Mesothelial cell of epicardium (in vitro differentiated cells): ENCODE data around the gene PDE8A. TPM values are rescaled to one million over a fixed set of nuclear protein-coding genes. Genes with fewer than 3 reads are reported as not detected.

Experiments
- DNase-seq, 2 experiments: peaks; one replicate each; pipeline ENCODE4 v3.0.0; 2021; ENCODE audit warnings: low spot score in 2 of 2; ENCODE audit not compliant: unreplicated experiment in 2 of 2
- H3K27ac Mint-ChIP-seq: 2 replicates; pipeline ENCODE4 v1.8.0; 2021; ENCODE audit warnings: mixed read lengths
- H3K27me3 Mint-ChIP-seq: 2 replicates; pipeline ENCODE4 v1.8.0; 2021; ENCODE audit warnings: low read depth, mixed read lengths
- H3K36me3 Mint-ChIP-seq: 2 replicates; pipeline ENCODE4 v1.8.0; 2021; ENCODE audit warnings: mixed read lengths
- H3K4me1 Mint-ChIP-seq: 2 replicates; pipeline ENCODE4 v1.8.0; 2021; ENCODE audit warnings: mixed read lengths
- H3K4me3 Mint-ChIP-seq: 2 replicates; pipeline ENCODE4 v1.8.0; 2021; ENCODE audit warnings: mild to moderate bottlenecking, moderate library complexity, mixed read lengths
- H3K9me3 Mint-ChIP-seq: 2 replicates; pipeline ENCODE4 v1.8.0; 2021; ENCODE audit warnings: mixed read lengths
- CTCF ChIP-seq: fragments of 200-600 bp; sonication (generic); IDR thresholded peaks from one replicate; pipeline ENCODE4 v1.5.0; 2021; ENCODE audit warnings: antibody characterized with exemption; ENCODE audit not compliant: unreplicated experiment
- total RNA-seq: library from RNA; stranded (reverse); gene quantifications from 3 replicates; pipeline ENCODE4 v1.2.1, GENCODE V29; 2021

The PDE8A gene
- total RNA-seq, 1 donor from 2014 or later, result 36.7 TPM

GRCh38 chr15:84973492-84974460, 7.9 kb upstream of the PDE8A start:
- Mint-ChIP-seq H3K9me3 (no peaks in the 10 kb centered on the region), H3K4me3 (no peak overlapping the region), H3K4me1 (no peaks in the 10 kb centered on the region), H3K36me3 (no peaks in the 10 kb centered on the region), H3K27me3 (no peaks in the 10 kb centered on the region), H3K27ac (no peak overlapping the region)
- DNase-seq, result no peak
- TF ChIP-seq CTCF, result no peak

- no peaks in the 10 kb centered on the region for H3K36me3 Mint-ChIP-seq
- H3K27ac Mint-ChIP-seq, result no peak overlapping the region
- H3K9me3 Mint-ChIP-seq, result no peaks in the 10 kb centered on the region
- peaks cover 5% of the 10 kb centered on the region for H3K27me3 Mint-ChIP-seq
- no peak for TF ChIP-seq CTCF
- DNase-seq, result no peak
- peaks cover 11% of the 10 kb centered on the region for H3K4me1 Mint-ChIP-seq
- H3K4me3 Mint-ChIP-seq, result no peak overlapping the region
Measured at GRCh38 chr15:84975871-84976351, 5.7 kb upstream of the PDE8A start.

- no peaks in the 10 kb centered on the region for H3K36me3 Mint-ChIP-seq
- H3K27ac Mint-ChIP-seq, result no peak overlapping the region
- TF ChIP-seq CTCF, result no peak
- H3K4me3 Mint-ChIP-seq, result no peak overlapping the region
- H3K9me3 Mint-ChIP-seq, result no peaks in the 10 kb centered on the region
- H3K27me3 Mint-ChIP-seq, result peaks cover 5% of the 10 kb centered on the region
- DNase-seq, result no peak
- H3K4me1 Mint-ChIP-seq, result peaks cover 11% of the 10 kb centered on the region
Measured at GRCh38 chr15:84976746-84977345, 4.8 kb upstream of the PDE8A start.

- TF ChIP-seq CTCF, result no peak
- Mint-ChIP-seq H3K36me3 (no peaks in the 10 kb centered on the region), H3K4me1 (peaks cover 24% of the 10 kb centered on the region), H3K4me3 (peak overlapping the region; percentile 86), H3K27ac (peak overlapping the region; percentile 97), H3K27me3 (peaks cover 21% of the 10 kb centered on the region), H3K9me3 (no peaks in the 10 kb centered on the region)
- no peak for DNase-seq
Measured at GRCh38 chr15:84979651-84980050, 2.0 kb upstream of the PDE8A start.

GRCh38 chr15:84980196-84981053, 1.2 kb upstream of the PDE8A start:
- H3K4me1 Mint-ChIP-seq, result peaks cover 27% of the 10 kb centered on the region
- no peaks in the 10 kb centered on the region for H3K9me3 Mint-ChIP-seq
- H3K36me3 Mint-ChIP-seq, result no peaks in the 10 kb centered on the region
- peak overlapping the region; percentile 86 for H3K4me3 Mint-ChIP-seq
- peak overlapping the region; percentile 97 for H3K27ac Mint-ChIP-seq
- TF ChIP-seq CTCF, result no peak
- peaks cover 21% of the 10 kb centered on the region for H3K27me3 Mint-ChIP-seq
- peak; percentile 74 to 87 for DNase-seq
